GM21717 (cell line): ENCODE data around the gene IRF4.

Experiments
- ATAC-seq: cut with Tn5 transposase; IDR thresholded peaks from one replicate; pipeline ENCODE4 v1.9.1; 2021; ENCODE audit warnings: mild to moderate bottlenecking, moderate library complexity; ENCODE audit not compliant: unreplicated experiment

The IRF4 gene

DNA sequence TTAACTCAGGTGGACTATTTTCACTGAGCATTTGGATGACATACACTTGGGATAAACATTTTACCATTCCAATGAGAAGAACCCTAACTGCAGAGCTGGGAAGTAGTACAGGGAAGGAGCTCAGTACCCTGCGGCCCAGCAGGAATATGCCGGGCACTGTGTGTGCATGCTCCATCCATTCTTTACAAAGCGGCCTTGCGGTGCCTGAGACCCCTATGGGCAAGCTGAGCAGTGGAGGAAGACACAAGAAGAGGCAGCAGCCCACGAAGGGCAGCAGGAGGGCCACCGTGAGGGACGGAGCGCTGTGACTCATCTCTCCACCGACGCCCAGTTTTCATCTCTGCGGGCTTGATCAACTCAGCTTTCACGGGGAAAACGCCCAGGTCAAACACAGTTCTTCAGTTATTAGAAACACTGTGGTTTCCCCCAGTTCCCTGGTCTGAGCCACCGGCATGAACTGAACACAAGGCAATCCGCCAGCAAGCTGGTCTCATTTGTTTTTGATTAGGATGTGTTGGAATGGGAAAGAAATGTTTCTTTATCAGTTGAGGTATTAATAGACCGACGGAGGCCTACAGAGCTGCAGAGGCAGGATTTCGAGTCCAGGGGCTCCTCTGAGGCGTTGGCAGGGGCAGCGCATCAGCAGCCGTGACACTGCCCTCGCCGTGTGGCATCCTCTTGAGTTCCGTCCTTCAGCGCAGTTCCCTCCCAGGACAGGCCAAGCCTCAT is 44.9 kb downstream of the IRF4 start:
- no peak for ATAC-seq

DNA sequence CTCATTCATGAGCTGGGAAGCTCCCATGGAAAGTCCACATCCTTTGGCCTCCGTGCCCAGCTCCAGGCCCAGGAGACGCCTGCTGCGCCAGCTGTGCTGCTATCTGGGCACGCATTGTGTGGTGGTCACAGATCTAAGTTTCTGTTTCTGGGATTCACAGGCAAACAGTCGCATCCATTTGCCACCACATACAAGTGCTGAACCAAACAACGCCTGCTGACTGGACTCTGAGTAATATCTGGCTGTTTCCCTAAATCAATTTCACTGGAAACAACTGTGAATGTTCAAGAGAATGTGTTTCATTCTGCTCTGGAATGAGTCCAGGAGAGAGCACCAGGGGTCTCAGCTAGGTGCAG is 45.5 kb downstream of the IRF4 start:
- ATAC-seq = no peak

DNA sequence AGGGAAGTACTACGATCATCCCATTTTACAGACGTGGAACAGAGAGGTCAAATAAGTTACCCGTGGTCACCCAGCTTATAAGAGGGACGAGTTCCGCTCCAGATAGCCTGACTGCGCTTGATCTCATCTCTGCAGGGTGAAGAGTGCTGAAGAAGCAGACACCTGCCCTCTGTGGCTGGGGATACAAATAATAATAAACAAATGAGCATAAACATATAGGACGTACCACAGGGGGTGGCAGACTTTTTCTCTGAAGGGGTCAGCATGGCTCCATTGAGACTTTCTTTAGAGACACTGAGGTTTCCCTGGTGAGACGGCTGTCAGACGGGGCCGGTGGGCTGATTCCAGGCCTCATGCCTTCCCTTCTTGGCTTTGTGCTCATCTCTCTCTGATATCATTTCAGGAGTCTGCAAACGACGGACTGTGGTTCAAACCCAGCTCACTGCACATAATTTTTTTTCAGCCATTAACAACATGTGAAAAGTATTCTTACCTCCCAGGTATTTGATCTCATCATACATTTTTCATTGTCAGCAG is 47.1 kb downstream of the IRF4 start:
- ATAC-seq = no peak

DNA sequence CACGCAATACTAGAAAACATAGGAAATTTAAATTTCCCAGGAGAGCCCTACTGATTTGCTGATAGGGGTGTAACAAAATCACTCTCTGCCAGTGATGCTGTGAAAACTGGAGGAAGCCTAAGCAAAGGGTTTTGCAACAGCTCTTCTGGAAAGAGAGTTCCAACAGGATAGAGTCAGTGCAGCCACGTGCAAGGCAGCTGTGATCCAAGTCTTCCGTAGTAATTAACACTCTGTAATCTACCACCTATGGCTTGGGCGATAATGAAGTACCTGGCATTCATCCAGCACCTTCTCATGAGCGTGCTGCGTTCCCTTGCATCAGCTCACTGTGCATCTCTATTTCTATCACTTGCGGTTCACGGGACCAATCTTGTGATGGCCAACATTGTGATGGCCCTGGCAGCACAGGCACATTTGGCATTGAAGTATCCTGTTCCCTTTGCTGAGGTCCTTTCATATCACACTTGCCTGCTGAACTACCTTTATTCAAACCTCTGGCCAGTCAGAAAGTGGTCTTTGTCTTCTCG is 48.2 kb downstream of the IRF4 start:
- ATAC-seq = no peak

DNA sequence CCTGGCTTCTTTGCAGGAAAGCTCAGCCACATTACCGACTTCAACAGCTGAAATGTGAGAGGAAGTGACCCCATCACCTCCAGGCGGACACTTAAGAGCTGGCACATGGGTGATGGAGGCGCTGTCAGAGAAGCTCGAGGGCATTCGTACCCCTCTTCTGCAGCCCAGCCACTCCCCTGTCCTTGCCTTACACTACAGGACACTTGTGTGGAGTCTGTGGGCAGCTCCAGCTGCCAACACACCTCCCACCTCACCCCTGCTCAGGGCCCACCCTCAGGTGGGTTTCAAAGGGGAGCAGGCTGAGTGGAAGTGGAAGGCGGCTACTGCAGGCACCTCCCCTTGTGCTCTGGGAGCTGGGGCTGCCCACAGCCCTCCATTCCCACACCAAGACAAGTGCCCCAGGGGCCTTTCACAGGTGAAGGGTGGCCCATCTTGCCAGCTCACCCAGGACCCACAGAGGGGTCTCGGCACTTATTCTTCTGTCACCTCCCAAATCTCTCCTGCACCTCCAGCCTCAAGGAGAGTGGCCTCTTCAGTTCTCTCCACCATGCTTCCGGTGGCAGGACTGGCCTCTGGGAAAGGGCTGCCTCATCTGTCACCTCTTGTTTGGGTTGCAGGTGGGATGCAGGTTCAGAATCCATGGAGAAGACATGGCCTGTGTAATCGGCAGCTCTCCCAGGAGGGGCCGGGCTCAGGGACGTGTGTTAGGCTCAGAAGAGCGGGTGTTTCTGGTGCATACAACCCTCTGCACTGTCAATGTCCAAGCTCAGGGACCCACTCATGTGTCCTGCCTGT is 49.8 kb downstream of the IRF4 start:
- no peak for ATAC-seq

DNA sequence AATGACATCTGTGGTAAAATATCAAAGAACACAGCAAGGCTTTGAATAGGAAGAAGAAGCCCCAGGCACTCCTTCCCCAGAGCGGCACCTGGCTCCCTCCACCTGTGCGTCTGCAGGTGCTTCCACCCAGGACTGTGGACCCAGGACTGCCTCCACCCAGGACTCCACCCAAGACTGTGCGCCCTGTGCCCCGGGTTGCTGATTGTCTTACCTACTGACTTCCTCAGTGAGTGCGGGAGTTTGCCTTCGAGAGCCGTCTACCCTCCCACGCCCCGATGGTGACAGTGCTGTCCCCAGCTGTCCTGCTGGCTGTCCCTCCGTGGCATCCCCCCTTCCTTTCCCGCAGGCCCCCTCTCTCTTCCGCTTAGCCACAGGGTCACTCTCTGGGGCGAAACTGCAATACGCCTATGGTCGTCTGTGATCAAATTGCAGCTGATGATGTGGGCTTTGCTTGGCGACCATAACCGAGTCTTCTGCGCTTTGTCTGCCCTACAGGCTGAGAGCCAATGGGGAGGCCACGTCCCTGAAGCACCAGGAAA is 52.1 kb downstream of the IRF4 start:
- no peak for ATAC-seq

DNA sequence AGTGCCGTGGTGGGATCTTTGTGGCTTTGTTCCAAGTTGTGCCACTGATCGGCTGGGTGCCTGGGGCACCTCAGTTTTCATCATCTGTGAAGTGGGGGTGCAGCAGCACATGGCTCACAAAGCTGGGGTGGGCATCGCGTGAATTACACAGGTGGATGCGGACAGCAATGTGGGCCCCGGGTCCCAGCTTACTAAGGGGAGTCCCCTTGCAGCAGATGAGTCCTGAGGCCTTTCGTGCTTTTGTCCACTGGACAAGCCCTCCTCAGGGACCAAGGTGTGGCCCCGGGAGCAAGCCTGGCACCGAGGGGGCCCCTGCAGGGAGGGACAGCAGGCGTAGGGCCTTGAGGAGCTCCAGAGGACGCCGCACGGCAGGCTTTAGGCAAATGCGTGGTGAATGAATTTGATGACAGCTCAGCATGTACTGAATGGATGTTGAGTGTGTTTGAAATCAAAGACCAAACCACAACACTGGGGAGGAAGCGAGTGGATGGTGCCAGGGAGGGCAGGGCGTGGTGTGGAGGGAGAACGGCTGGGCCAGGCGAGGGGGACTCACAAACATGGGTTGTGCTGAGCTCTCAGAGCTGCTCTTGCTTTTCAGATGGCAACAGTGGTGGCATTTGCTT is 53.2 kb downstream of the IRF4 start:
- ATAC-seq = no peak

DNA sequence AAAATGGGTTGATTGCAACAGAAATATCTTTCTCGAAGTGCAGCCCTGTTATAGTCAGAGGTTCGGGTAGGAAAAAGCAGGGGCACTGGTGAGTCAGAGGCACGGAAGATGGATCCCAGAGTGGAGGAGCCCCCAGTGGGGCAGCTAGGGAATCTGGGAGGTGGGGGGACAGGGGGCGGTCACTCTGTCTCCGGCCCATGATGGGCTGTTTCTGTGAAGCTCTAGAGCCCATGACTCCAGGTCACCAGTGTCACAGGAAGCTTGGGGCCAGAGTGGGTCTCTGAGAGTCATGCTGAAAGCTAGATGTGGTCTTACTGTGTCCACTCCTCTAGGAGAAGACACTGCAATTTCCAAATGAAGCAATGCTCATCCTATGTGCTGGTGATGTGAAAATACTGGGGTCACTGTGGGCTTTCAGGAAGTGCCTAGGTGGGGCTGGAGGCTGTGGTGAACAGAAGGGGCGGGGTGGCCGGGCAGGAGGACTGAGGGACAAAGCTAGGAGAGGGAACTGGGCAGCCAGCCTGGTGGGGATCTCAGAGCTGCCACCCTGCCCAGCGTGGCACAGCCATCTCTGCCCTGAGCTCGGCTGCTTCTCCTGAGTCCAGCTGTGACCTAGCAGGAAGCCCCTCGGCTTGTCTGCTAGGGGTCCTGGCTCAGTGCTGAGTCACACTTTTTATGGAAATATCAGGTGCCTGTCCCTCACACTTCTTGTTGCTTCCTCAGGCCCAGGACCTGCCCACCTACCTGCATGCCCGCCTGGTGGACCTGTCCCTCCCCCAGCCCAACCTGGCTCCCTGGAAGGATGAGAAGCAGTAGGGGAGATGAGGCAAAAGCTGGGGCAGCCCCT is 54.2 kb downstream of the IRF4 start:
- no peak for ATAC-seq

DNA sequence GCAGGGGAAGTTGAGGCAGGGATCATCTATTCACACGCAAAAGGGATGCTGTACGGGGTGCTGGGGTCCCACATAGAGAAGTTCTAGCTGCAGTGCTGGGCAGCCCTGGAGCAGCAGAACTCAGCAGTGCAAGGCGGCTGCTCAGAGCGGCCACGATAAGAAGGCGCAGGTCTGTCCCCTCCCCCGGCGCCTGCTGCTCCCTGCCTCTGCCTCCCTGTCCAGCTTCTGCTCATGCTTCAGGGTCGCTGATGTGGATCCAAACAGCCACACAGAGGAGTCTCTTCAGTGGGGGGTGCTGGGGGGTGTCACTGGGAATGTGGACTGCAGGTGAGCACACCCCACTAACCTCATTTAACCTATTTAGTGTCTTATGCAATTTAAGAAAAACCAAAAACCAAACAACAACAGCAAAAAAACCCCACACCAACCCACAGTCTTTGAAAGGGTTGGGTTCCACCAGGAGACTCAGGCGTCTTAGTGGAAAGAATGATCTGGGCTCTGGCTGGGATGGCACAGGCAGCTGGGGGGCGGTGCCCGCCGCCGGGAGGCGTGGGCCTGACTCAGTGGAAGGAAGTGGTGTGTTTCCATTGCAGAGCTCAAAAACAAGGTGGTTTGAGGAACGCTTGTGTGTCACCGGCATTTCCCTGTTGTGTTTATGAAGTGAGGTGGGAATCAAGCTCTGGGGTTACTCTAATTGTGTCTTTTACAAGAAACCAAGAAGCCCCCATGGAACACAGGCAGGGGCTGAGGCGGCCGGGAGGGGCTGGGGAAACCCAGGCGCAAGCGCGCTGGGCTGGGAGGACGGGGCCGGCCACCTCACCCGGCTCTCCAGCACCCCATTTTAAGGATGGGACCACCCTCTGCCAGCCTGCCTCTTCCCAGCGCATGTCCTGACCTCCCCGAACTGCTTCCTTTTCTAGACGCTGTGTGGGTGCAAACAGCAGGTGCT is 55.1 kb downstream of the IRF4 start:
- ATAC-seq = no peak

DNA sequence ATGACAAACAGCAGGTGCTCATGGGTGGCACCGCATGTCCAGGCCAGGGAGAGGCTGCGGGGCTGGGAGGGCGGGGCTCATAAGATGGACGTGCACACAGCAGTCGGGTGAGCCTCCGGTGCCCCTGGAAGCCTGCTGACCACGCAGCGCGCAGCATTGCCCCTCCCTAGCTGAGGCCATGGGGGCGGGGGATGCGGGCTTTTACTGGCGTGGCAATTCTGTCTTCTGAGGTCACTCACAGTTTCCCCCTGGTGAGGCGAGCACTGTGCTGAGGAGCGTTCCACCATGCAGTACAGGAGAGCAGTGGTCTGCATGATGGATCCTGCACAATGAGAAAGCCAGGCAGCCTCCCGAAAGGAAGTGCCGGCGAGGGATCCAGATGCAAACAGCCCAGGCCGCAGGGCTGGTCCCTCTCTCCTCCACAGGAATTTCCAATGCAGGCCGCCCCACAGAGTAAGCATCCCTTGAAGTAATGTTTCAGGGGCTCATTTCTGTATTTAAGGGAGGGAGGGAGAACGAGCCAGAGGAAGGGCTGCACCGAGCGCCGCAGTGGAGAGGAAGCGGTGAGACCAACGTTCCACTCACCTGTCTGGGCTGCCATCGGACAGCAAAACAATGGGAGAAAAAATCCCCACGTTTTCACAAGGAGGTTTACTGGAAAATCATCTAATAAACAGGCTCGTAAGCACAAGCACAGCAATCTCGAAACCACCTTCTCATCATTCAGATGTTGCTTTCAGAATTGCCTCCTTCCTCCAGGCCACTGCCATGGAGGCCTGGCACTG is 56.0 kb downstream of the IRF4 start:
- no peak for ATAC-seq

DNA sequence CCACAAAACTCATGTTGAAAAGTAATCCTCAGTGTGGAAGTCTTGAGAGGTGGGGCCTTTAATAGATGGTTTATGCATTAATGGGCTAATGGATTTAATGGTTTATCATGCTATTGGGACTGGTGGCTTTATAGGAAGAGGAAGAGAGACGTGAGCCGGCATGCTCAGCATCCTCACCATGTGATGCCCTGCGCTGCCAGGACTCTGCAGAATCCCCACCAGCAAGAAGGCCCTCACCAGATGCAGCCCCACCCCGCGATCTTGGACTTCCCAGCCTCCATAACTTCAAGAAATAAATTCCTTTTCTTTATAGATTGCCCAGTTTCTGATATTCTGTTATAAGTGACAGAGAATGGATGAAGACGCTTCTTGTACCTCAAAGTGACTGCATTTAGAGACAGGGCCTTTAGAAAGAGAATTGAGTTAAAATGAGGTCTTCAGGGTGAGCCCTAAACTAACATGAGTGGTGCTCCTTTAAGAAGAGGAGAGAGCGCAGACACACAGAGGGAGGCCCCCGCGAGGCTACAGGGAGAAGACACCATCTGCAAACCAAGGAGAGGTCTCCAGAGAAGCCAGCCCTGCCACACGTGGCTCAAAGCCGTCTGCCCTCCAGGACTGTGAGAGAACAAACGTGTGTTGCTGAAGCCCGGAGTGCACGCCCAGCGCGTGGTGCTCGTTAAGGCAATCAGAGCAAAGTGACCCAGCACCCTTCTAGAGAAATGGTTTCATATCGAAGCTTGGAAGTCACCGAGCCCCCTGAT is 56.9 kb downstream of the IRF4 start:
- ATAC-seq = no peak

DNA sequence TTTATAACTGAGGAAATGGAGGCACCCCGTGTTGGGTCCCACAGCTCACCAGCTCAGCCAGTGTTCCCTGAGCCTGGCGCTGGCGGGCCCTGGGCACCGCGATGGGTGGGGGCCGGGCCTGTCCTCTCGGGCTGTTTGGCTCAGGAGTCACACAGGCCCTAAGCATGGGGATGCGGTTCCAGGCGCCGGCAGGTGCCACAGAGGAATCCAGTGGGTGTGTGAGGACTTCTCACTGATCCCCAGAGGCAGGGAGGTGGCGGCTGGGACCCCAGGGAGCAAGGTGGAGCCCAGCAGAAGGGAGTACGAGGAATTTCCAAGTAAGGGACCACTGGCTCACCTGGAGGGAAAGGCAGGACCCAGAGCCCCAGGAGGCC is 57.5 kb downstream of the IRF4 start:
- no peak for ATAC-seq

DNA sequence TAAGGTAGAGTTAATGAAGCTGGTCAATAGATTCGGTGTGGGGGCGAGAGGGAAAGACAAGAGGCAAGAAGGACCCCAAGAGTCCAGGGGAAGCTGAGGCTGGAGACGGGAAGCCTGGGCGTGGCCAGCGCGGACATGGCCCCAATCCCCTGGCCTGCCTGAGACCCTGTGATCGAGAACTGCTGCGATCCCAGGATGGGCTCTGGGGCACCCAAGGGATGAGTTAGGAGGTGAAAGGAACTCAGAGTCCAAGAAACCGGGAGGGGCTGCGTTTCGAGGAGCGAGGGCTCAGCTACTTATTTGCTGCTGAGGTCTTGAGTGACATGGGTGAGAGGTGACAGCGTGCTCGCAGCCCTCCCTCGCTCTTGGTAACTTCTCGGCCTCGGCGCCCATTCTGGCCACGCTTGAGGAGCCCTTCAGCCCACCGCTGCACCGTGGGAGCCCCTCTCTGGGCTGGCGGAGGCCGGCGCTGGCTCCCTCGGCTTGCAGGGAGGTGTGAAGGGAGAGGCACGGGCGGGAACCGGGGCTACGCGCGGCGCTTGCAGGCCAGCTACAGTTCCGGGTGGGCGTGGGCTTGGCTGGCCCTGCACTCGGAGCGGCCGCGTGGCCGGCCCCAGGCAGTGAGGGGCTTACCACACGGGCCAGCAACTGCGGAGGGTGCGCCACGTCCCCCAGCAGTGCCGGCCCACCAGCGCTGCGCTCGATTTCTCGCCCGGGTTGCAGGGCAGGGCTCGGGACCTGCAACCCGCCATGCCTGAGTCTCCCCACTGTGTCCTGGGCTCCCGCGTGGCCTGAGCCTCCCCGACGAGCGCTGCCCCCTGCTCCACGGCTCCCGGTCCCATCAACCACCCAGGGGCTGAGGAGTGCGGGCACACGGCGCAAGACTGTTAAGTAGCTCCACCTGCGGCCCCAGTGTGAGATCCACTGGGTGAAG is 58.2 kb downstream of the IRF4 start:
- no peak for ATAC-seq

DNA sequence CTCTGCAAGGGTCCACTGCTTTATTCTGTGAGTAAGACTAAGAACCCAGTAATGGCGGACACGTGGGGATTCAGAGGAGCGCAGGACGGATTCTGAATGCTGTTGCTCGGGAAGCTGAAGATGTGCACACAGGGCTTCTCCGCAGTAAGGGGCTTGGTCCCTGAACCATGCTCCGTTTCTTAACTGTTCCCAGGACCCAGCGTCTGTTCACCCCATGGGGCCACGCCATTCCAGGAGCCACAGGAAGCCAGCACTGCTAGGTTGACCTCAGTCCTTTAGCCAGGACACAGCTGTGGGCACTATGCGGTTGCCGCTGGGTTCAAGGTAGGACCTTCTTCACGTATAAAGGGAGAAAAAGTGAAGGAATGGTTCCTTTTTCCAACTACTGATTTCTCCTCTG is 59.8 kb downstream of the IRF4 start:
- no peak for ATAC-seq

DNA sequence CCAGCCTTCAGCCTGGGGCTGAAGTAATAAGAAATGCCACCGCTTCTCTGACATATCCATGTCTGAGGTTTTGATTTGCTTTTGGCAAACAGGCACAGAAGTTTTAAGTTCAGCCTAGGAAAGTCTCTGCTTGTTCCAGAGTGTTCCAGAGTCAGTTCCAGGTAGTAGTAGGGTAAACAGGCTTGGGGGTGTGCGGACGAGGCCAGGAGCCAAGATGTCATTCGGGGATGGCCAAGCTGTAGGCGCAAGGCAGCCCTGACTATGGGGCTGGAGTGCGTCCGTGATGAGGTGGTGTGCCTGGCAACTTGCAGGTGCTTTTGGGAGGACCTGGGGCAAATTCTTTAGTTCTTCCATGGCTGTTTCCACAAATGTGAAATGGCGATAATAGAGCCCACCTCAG is 60.3 kb downstream of the IRF4 start:
- no peak for ATAC-seq

DNA sequence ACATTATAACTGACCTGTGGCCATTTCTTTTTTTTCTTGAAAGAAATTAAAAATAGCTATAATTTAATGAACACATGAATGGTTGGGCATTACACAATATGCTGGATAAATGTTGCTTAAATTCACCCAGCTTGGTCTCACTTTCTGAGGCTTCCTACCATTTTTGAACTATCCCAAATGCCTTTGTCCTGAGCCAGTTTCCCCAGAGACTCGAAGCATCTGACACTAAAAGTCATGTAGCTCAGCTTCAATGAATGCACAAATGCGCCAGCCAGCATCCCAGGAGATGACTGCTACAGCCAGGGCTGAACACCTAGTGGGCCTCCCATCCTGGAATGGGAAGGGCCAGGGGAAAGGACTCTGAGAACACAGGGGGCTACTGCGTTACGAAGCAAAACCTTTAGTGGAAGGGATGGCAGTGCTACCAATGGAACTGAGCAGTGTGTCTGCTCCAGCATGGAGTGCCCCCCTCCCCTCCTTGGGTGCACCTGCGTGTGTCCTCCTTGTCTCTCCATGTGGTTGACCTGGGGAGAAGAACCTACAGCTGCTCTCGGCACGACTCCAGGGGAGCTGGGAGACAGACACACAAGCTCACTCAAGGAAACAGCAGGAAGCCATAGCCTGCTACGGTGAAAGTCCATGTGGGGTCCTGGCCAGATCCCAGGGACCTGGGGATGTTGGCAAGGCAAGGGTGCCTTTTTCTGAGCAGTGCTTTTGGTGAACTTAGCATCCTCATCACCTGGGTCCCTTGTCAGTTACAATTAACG is 60.9 kb downstream of the IRF4 start:
- ATAC-seq = no peak
